CD8-positive, alpha-beta memory T cell (primary cell): ENCODE data around the gene HOXB3. TPM values are rescaled to one million over a fixed set of nuclear protein-coding genes. Genes with fewer than 3 reads are reported as not detected.

Experiments
- CTCF ChIA-PET: fragments of 350-600 bp; sonication (Branson Sonifier 250); formaldehyde crosslinking; loops from one replicate; lab custom pipeline; 2021; ENCODE audit warnings: antibody characterized with exemption; lab: Charles Lee
- POLR2A ChIA-PET: fragments of 350-600 bp; sonication (Branson Sonifier 250); formaldehyde crosslinking; loops from one replicate; lab custom pipeline; 2021; ENCODE audit warnings: antibody characterized with exemption; lab: Charles Lee
- DNase-seq, 5 donors: peaks; one replicate each; pipeline versions ENCODE4 v3.0.0 to v3.0.0-alpha.2; 2020 to 2022; ENCODE audit warnings: mixed read lengths in 1 of 5
- H3K27ac ChIP-seq: one replicate; pipeline ENCODE4 v1.7.0; 2013; ENCODE audit warnings: low read depth, mild to moderate bottlenecking, low read length, moderate library complexity
- H3K27me3 ChIP-seq: 2 replicates; pipeline ENCODE4 v1.7.0; 2013; ENCODE audit warnings: low read length, mild to moderate bottlenecking; ENCODE audit not compliant: insufficient read depth, poor library complexity, severe bottlenecking
- H3K36me3 ChIP-seq: 2 replicates; pipeline ENCODE4 v1.7.0; 2013; ENCODE audit warnings: mild to moderate bottlenecking, low read length, moderate library complexity; ENCODE audit not compliant: insufficient read depth
- H3K4me1 ChIP-seq: 2 replicates; pipeline ENCODE4 v1.7.0; 2013; ENCODE audit warnings: mild to moderate bottlenecking, low read length, moderate library complexity; ENCODE audit not compliant: insufficient read depth
- H3K4me3 ChIP-seq: 2 replicates; pipeline ENCODE4 v1.7.0; 2013; ENCODE audit warnings: mild to moderate bottlenecking, low read length
- H3K9me3 ChIP-seq: 2 replicates; pipeline ENCODE4 v1.7.0; 2013; ENCODE audit warnings: mild to moderate bottlenecking, low read length
- H3K27ac Mint-ChIP-seq, 8 donors: one replicate each; pipeline ENCODE4 v1.8.0; 2020 to 2021; ENCODE audit warnings: mixed read lengths in 8 of 8, mild to moderate bottlenecking in 6 of 8, inconsistent platforms in 3 of 8, moderate library complexity in 3 of 8
- H3K27me3 Mint-ChIP-seq, 2 donors: one replicate each; pipeline ENCODE4 v1.8.0; 2020 to 2021; ENCODE audit warnings: mixed read lengths in 2 of 2, mild to moderate bottlenecking in 1 of 2, moderate library complexity in 1 of 2
- H3K36me3 Mint-ChIP-seq, 3 donors: one replicate each; pipeline ENCODE4 v1.8.0; 2020 to 2021; ENCODE audit warnings: mixed read lengths in 3 of 3, inconsistent platforms in 1 of 3, mild to moderate bottlenecking in 1 of 3
- H3K4me1 Mint-ChIP-seq, 3 donors: one replicate each; pipeline ENCODE4 v1.8.0; 2020 to 2021; ENCODE audit warnings: mixed read lengths in 3 of 3, inconsistent platforms in 1 of 3, mild to moderate bottlenecking in 1 of 3
- H3K4me3 Mint-ChIP-seq, 7 donors: one replicate each; pipeline ENCODE4 v1.8.0; 2020 to 2021; ENCODE audit warnings: mixed read lengths in 7 of 7, mild to moderate bottlenecking in 6 of 7, moderate library complexity in 4 of 7, inconsistent platforms in 2 of 7
- H3K9me3 Mint-ChIP-seq, 5 donors: one replicate each; pipeline ENCODE4 v1.8.0; 2020 to 2022; ENCODE audit warnings: mixed read lengths in 5 of 5, mild to moderate bottlenecking in 3 of 5, moderate library complexity in 2 of 5, inconsistent platforms in 1 of 5
- polyA plus RNA-seq: library from polyadenylated mRNA; unstranded; fragments of 300-500 nt; fragmentation: Illumina TruSeq; gene quantifications from one replicate; pipeline ENCODE4 v1.2.3, GENCODE V29; 2021
- total RNA-seq, 2 experiments: library from RNA; stranded (reverse); gene quantifications; one replicate each; pipeline ENCODE4 v1.2.3, GENCODE V29; 2021

Gene HOXB3
- total and polyA plus RNA-seq, 3 experiments from 2014 or later = 0.10 to 3.5 (median 3.0) TPM

- Mint-ChIP-seq H3K27ac (peak overlapping the region in 2 of 8 donors; percentile 83 to 92), H3K9me3 (peaks cover 0 to 3% (median 0%) of the 10 kb centered on the region in 5 donors), H3K27me3 (peaks cover 85 to 92% of the 10 kb centered on the region in 2 donors), H3K4me1 (peaks cover 35 to 53% (median 50%) of the 10 kb centered on the region in 3 donors), H3K4me3 (peak overlapping the region in 2 of 7 donors; percentile 52 to 67), H3K36me3 (peaks cover 0 to 2% (median 0%) of the 10 kb centered on the region in 3 donors)
- H3K27ac ChIP-seq = no peak overlapping the region
- ChIA-PET POLR2A (interaction anchor here (0.6 kb wide), 1 partner anchor 544 kb away, joined by 4 read pairs; no protein-coding TSS in a partner anchor), CTCF (interaction anchor here (0.8 to 2.2 kb wide), 16 partner anchors 8 to 592 kb away, joined by 3 to 18 read pairs (median 5); partner anchors contain the start of genes HOXB5, HOXB9 and NFE2L1)
- no peak overlapping the region for H3K4me3 ChIP-seq
- no peaks in the 10 kb centered on the region for H3K9me3 ChIP-seq
- peaks cover 38% of the 10 kb centered on the region for H3K4me1 ChIP-seq
- no peak for DNase-seq
- peaks cover 83% of the 10 kb centered on the region for H3K27me3 ChIP-seq
- H3K36me3 ChIP-seq = no peaks in the 10 kb centered on the region
These were observed 27.6 kb upstream of the HOXB3 start for GRCh38 chr17:48617471-48618255.

DNA sequence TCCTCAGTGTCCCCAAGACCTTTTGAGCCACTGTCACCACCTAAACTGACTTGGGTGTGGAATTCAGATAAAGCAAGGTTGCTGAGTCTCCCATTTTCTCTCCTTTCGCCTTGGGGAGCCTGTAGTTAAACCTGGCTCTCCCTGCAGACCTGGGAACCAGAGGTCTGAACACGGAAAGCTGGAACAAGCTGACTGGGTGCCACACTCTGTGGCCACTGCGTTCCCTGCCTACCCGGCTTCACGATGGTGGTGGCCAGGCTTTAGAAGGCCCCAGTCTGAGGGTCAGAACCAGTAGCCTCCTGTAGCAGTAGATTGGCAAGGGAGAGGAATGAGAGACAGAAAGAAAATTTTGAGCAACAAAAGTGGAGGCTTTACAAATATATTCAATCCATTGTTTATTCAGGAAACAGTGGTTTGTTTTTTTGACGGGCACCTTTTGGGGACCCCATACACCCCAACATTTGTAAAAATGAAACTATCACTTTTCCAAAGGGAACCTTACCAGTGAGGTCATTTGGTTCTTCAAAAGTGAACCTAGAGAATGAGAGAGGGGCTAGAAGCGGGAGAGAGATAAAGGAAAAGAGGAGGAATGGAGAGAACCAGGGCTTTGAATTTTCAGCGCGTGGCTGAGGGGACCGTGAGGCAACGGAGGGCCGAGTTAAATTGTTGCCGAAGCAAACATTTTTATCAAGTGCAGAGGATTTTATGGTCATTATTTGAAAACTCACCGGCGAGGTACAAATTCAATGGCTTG, 26.9 kb upstream of the HOXB3 start:
- H3K36me3 Mint-ChIP-seq = peaks cover 0 to 2% (median 0%) of the 10 kb centered on the region in 3 donors
- peak overlapping the region in 1 of 8 donors; percentile 57 for H3K27ac Mint-ChIP-seq
- peaks cover 0 to 4% (median 0%) of the 10 kb centered on the region in 5 donors for H3K9me3 Mint-ChIP-seq
- peak overlapping the region in 2 of 7 donors; percentile 12 to 60 for H3K4me3 Mint-ChIP-seq
- no peak for DNase-seq
- H3K4me1 Mint-ChIP-seq = peaks cover 41 to 59% (median 55%) of the 10 kb centered on the region in 3 donors
- POLR2A ChIA-PET = no interaction called here
- CTCF ChIA-PET = interaction anchor here (1.3 to 2.2 kb wide), 8 partner anchors 19 to 592 kb away, joined by 4 to 18 read pairs (median 7); partner anchors contain the start of gene HOXB5
- Histone ChIP-seq H3K4me1 (peaks cover 44% of the 10 kb centered on the region), H3K4me3 (no peak overlapping the region), H3K9me3 (no peaks in the 10 kb centered on the region), H3K27me3 (peaks cover 80% of the 10 kb centered on the region), H3K36me3 (no peaks in the 10 kb centered on the region), H3K27ac (no peak overlapping the region)
- H3K27me3 Mint-ChIP-seq = peaks cover 82 to 89% of the 10 kb centered on the region in 2 donors

DNA sequence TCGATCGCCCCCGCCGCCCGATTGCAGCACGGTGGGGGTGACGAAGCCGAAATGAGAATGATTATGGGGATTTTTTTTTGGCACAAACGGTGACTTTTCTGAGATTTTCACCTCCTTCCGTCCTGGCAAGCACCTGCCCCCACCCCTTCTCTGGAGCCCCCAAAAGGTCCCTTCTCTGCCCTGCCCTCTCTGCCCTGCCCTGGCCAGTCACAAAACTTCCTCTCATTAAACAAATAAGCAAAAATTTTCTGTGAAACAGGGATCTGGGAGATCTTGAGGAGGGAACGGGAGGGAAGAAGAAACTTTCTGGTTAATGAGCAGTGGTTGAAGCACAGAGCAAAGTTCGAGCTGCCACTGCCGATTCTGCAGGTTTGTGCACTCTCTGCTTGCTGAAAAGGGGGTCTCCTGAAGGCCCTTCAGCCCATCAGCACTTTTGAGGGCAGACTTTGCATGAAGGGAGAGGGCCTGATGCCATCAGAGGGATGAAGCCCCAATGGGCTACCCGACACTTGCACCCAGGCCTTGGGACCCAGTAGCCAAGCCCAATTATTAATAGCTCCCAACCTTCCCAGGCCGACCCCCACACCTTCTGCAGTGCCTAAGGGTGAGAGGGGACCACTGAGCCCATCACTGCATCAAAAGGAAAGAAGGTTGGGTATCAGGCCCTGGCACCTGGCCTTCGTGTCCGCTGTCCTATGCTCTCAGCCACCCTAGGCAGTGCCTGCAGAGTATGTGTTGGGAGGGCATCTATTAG, 26.1 kb upstream of the HOXB3 start:
- ChIA-PET POLR2A (interaction anchor here (0.8 kb wide), 1 partner anchor 29 kb away, joined by 3 read pairs; no protein-coding TSS in a partner anchor), CTCF (interaction anchor here (1.0 to 1.4 kb wide), 3 partner anchors 16 to 264 kb away, joined by 3 to 4 read pairs (median 3); no protein-coding TSS in a partner anchor)
- H3K27ac ChIP-seq = no peak overlapping the region
- peaks cover 82% of the 10 kb centered on the region for H3K27me3 ChIP-seq
- no peak for DNase-seq
- H3K36me3 Mint-ChIP-seq = peaks cover 0 to 2% (median 0%) of the 10 kb centered on the region in 3 donors
- H3K4me1 ChIP-seq = peaks cover 49% of the 10 kb centered on the region
- no peak overlapping the region for H3K4me3 ChIP-seq
- H3K27me3 Mint-ChIP-seq = peaks cover 85 to 88% of the 10 kb centered on the region in 2 donors
- H3K4me3 Mint-ChIP-seq = peak overlapping the region in 3 of 7 donors; percentile 21 to 60 (median 45)
- H3K27ac Mint-ChIP-seq = peak overlapping the region in 3 of 8 donors; percentile 34 to 57 (median 57)
- H3K36me3 ChIP-seq = no peaks in the 10 kb centered on the region
- peaks cover 0 to 4% (median 0%) of the 10 kb centered on the region in 5 donors for H3K9me3 Mint-ChIP-seq
- no peaks in the 10 kb centered on the region for H3K9me3 ChIP-seq
- peaks cover 47 to 66% (median 63%) of the 10 kb centered on the region in 3 donors for H3K4me1 Mint-ChIP-seq

GRCh38 chr17:48615047-48615962, 25.3 kb upstream of the HOXB3 start, which contains the start of gene HOXB8:
Gene HOXB8, minus strand, starts transcription at chr17:48615292. Its CDS starts 588 bp downstream, at chr17:48614704.
- no peak for DNase-seq
- H3K36me3 ChIP-seq = no peaks in the 10 kb centered on the region
- CTCF ChIA-PET = interaction anchor here (1.0 to 1.4 kb wide), 3 partner anchors 17 to 264 kb away, joined by 3 to 4 read pairs (median 3); no protein-coding TSS in a partner anchor
- no peak within 1 kb of the TSS for H3K27ac ChIP-seq
- peaks cover 51 to 75% (median 68%) of the 10 kb centered on the region in 3 donors for H3K4me1 Mint-ChIP-seq
- H3K36me3 Mint-ChIP-seq = peaks cover 0 to 6% (median 2%) of the 10 kb centered on the region in 3 donors
- peaks cover 82% of the 10 kb centered on the region for H3K27me3 ChIP-seq
- H3K4me1 ChIP-seq = peaks cover 57% of the 10 kb centered on the region
- POLR2A ChIA-PET = interaction anchor here (0.5 to 0.8 kb wide), 2 partner anchors 28 to 73 kb away, joined by 3 read pairs; no protein-coding TSS in a partner anchor
- H3K9me3 ChIP-seq = no peaks in the 10 kb centered on the region
- peaks cover 82 to 85% of the 10 kb centered on the region in 2 donors for H3K27me3 Mint-ChIP-seq
- H3K9me3 Mint-ChIP-seq = peaks cover 0 to 4% (median 0%) of the 10 kb centered on the region in 5 donors
- peak within 1 kb of the TSS; percentile 19 to 88 (median 76) for H3K4me3 Mint-ChIP-seq
- H3K27ac Mint-ChIP-seq = peak within 1 kb of the TSS in 3 of 8 donors; percentile 43 to 57 (median 57)
- H3K4me3 ChIP-seq = no peak within 1 kb of the TSS

GRCh38 chr17:48613862-48614694, 24.0 kb upstream of the HOXB3 start:
- H3K27me3 ChIP-seq = peaks cover 80% of the 10 kb centered on the region
- peak in 1 of 5 donors; percentile 30 for DNase-seq
- peaks cover 0 to 6% (median 2%) of the 10 kb centered on the region in 3 donors for H3K36me3 Mint-ChIP-seq

More at GRCh38 chr17:48613862-48614694, 24.0 kb upstream of the HOXB3 start:
- peak overlapping the region; percentile 43 to 88 (median 76) for H3K4me3 Mint-ChIP-seq
- Histone ChIP-seq H3K4me1 (peaks cover 63% of the 10 kb centered on the region), H3K27ac (no peak overlapping the region), H3K9me3 (no peaks in the 10 kb centered on the region), H3K4me3 (no peak overlapping the region), H3K36me3 (no peaks in the 10 kb centered on the region)
- H3K27me3 Mint-ChIP-seq = peaks cover 78 to 84% of the 10 kb centered on the region in 2 donors
- CTCF ChIA-PET = interaction anchor here (1.2 to 2.4 kb wide), 4 partner anchors 10 to 307 kb away, joined by 3 to 25 read pairs (median 4); partner anchors contain the start of gene HOXB9
- peaks cover 0 to 4% (median 0%) of the 10 kb centered on the region in 5 donors for H3K9me3 Mint-ChIP-seq
- H3K4me1 Mint-ChIP-seq = peaks cover 49 to 74% (median 65%) of the 10 kb centered on the region in 3 donors
- H3K27ac Mint-ChIP-seq = peak overlapping the region in 2 of 8 donors; percentile 43 to 51
- POLR2A ChIA-PET = interaction anchor here (0.5 kb wide), 2 partner anchors 10 to 1433 kb away, joined by 3 to 9 read pairs; no protein-coding TSS in a partner anchor
